Calu3 (cell line): ENCODE results near the gene STAM2. TPM values are rescaled to one million over a fixed set of nuclear protein-coding genes. Genes with fewer than 3 reads are reported as not detected.

Experiments used
- BruUV-seq: library from RNA; stranded (reverse); fragments of 400-500 nt; replicated peaks from 2 replicates; lab custom pipeline; 2021; lab: Mats Ljungman, UMichigan
- CTCF ChIA-PET: fragments of 300-600 bp; sonication (Branson Sonifier 250); formaldehyde crosslinking; loops from one replicate; lab custom pipeline; 2022; ENCODE audit warnings: antibody characterized with exemption; lab: Charles Lee
- DNase-seq: peaks from one replicate; pipeline ENCODE4 v3.0.0; 2022
- H3K27ac Mint-ChIP-seq: one replicate; pipeline ENCODE4 v1.8.0; 2022; ENCODE audit warnings: mixed read lengths; ENCODE audit not compliant: unreplicated experiment
- H3K27me3 Mint-ChIP-seq: one replicate; pipeline ENCODE4 v1.8.0; 2022; ENCODE audit warnings: mixed read lengths; ENCODE audit not compliant: unreplicated experiment
- H3K36me3 Mint-ChIP-seq: one replicate; pipeline ENCODE4 v1.8.0; 2022; ENCODE audit warnings: mild to moderate bottlenecking, moderate library complexity, mixed read lengths; ENCODE audit not compliant: insufficient read depth, unreplicated experiment
- H3K4me1 Mint-ChIP-seq: one replicate; pipeline ENCODE4 v1.8.0; 2022; ENCODE audit warnings: mild to moderate bottlenecking, low read depth, mixed read lengths; ENCODE audit not compliant: unreplicated experiment
- H3K4me3 Mint-ChIP-seq: one replicate; pipeline ENCODE4 v1.8.0; 2022; ENCODE audit warnings: mild to moderate bottlenecking, low read depth, moderate library complexity, mixed read lengths; ENCODE audit not compliant: unreplicated experiment
- H3K9me3 Mint-ChIP-seq: one replicate; pipeline ENCODE4 v1.8.0; 2022; ENCODE audit warnings: low read depth, mixed read lengths; ENCODE audit not compliant: unreplicated experiment
- CTCF ChIP-seq: fragments of 200-600 bp; IDR thresholded peaks from one replicate; pipeline ENCODE4 v1.8.0; 2022; ENCODE audit warnings: antibody characterized with exemption; ENCODE audit not compliant: unreplicated experiment
- intact Hi-C: fragments of 100-400 bp; cut with micrococcal nuclease; formaldehyde crosslinking; loops from one replicate; pipeline ENCODE4 v1.10.0; 2022; ENCODE audit not compliant: unreplicated experiment
- total RNA-seq: library from RNA; stranded (reverse); gene quantifications from 2 replicates; pipeline ENCODE4 v1.2.3, GENCODE V29; 2022

Gene STAM2
- total RNA-seq, 1 experiment from 2014 or later = 28.7 TPM

GRCh38 chr2:152154462-152154861, 21.1 kb downstream of the STAM2 start:
- Mint-ChIP-seq H3K4me3 (no peak overlapping the region), H3K9me3 (no peaks in the 10 kb centered on the region), H3K36me3 (no peaks in the 10 kb centered on the region), H3K27ac (no peak overlapping the region), H3K4me1 (no peaks in the 10 kb centered on the region), H3K27me3 (no peaks in the 10 kb centered on the region)
- no peak for TF ChIP-seq CTCF
- intact Hi-C loops = no loop called here
- BruUV-seq = no TSS peak
- CTCF ChIA-PET = interaction anchor here (1.4 kb wide), 1 partner anchor 30 kb away, joined by 3 read pairs; no protein-coding TSS in a partner anchor
- no peak for DNase-seq

DNA sequence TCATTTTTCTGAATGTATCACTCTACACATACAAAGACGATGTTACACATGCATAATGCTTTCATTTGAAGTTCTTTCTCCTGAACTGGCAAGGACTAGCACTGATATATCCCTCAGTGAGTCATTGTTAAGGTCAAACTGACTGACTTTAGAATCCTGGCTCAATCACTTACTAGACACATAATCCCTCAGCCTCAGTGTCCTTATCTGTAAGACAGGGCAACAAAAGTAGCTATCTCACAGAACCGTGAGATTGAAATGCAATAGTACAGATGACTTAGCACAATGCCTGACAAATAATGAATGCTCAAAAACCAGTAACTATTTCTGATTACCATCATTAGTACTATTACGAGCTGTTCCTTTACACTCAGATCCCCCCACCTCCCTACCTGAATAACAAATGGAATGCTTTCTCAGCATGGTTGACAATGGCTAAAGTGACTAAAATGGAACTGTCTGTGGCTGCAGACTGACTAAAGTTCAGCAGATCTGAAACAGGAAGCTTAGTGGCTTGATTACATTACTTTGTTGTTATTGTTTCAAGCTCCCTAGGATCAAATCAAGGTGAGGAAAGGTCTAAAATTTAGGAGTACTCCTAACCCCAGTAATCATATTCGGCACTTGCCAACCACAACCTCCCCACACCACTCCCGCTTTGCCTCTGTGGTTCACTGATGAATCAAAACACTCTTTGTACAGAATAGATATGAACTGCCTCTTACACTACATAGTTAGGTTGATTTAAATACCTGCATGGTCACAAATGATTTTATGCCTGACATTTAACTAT, 40.9 kb downstream of the STAM2 start:
- peak overlapping the region; percentile 31 for H3K27ac Mint-ChIP-seq
- DNase-seq = no peak
- H3K36me3 Mint-ChIP-seq = peaks cover 6% of the 10 kb centered on the region
- H3K4me1 Mint-ChIP-seq = peaks cover 12% of the 10 kb centered on the region
- no peak for TF ChIP-seq CTCF
- CTCF ChIA-PET = interaction anchor here (0.6 kb wide), 1 partner anchor 82 kb away, joined by 3 read pairs; no protein-coding TSS in a partner anchor
- no peaks in the 10 kb centered on the region for H3K27me3 Mint-ChIP-seq
- no TSS peak for BruUV-seq
- H3K9me3 Mint-ChIP-seq = no peaks in the 10 kb centered on the region
- no peak overlapping the region for H3K4me3 Mint-ChIP-seq
- intact Hi-C loops = no loop called here

DNA sequence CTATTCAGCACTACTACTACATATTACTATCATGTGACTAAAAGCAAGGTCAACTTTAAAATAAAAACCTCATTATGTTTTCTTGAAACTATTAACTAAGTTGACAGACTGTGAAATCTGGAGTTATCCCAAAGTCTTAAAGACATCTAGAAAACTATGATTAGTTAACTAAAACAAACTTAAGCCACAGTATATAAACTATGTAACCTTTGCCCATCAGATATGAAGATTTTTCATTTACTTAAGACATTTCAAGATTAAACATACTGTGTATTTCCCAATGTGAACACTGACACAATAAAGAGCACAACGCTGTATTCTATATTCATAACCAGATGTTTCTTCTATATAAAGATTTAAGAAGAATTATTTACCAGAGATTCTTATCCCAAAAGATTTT, 43.3 kb downstream of the STAM2 start:
- no TSS peak for BruUV-seq
- CTCF ChIA-PET = interaction anchor here (0.6 kb wide), 1 partner anchor 16 kb away, joined by 4 read pairs; no protein-coding TSS in a partner anchor
- H3K27me3 Mint-ChIP-seq = no peaks in the 10 kb centered on the region
- H3K4me3 Mint-ChIP-seq = no peak overlapping the region
- peaks cover 12% of the 10 kb centered on the region for H3K4me1 Mint-ChIP-seq
- H3K27ac Mint-ChIP-seq = no peak overlapping the region
- TF ChIP-seq CTCF = no peak
- intact Hi-C loops = no loop called here
- H3K36me3 Mint-ChIP-seq = peaks cover 5% of the 10 kb centered on the region
- no peak for DNase-seq
- no peaks in the 10 kb centered on the region for H3K9me3 Mint-ChIP-seq

GRCh38 chr2:152127628-152128027, 47.9 kb downstream of the STAM2 start:
- BruUV-seq = no TSS peak
- no peaks in the 10 kb centered on the region for H3K9me3 Mint-ChIP-seq
- DNase-seq = no peak
- no peak overlapping the region for H3K27ac Mint-ChIP-seq
- H3K4me3 Mint-ChIP-seq = no peak overlapping the region
- CTCF ChIA-PET = no interaction called here
- H3K27me3 Mint-ChIP-seq = no peaks in the 10 kb centered on the region
- intact Hi-C loops = no loop called here
- H3K36me3 Mint-ChIP-seq = peaks cover 5% of the 10 kb centered on the region
- TF ChIP-seq CTCF = no peak
- no peaks in the 10 kb centered on the region for H3K4me1 Mint-ChIP-seq
